ENCODE measurements around the gene MRPL45. TPM values are rescaled to one million over a fixed set of nuclear protein-coding genes. Genes with fewer than 3 reads are reported as not detected.

MRPL45 gene
- total RNA-seq, 4 donors from 2014 or later, result 6.7 to 32.3 (median 19.0) TPM

DNA sequence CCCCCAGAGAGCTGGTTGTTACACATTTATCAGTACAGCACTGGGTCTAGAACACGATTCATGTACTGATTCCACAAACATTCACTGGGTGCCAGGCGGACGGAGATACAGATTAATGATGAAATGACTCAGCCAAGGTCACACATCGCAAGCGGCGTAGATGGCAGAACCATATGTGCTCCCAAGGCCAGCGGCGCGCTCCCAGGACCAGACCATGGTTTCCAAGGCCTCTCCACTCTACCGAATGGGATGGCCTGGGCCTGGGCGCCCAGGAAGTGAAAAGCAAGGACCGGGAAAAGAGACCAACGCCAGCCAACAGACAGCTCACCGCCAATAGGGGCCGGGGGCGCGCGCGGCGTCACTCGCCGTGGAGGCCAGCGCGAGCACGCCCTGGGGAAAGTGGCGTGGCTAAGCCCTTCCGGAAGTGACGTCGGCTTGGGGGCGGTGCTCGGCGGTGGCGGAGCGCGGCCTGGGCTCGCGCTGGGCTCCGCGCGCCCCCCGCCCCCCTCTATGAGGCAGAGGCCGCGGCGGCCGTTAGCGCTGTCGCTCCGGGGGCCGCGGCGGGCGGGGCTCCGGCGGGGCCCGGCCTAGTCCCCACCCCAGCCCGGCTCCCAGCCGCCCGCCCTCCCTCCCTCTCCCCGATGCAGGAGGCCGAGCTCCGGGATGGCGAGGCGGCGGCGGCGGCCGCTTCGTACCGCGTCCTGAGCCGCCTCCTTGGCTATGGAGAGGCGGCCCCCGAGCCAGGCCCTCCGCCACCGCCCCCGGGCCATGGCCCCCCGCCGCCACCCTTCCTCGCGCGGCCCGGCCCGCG is 54.6 kb downstream of the MRPL45 start, which contains the start of gene SOCS7:
TSS of gene SOCS7 (plus strand) at position 433 of the 811 bp plus-strand sequence. CDS start at position 642, 209 bp downstream.
- no peaks in the 10 kb centered on the region for H3K36me3 ChIP-seq
- no peaks in the 10 kb centered on the region for H3K9me3 ChIP-seq
- peak within 1 kb of the TSS; percentile 84 to 86 for H3K27ac ChIP-seq
- H3K4me1 ChIP-seq, result peaks cover 0 to 10% of the 10 kb centered on the region in 2 donors
- TF ChIP-seq POLR2A (IDR thresholded peaks at IDR 0.05) (peak; percentile 51 to 84), CTCF (IDR thresholded peaks at IDR 0.05) (peak in 1 of 4 experiments; percentile 10)
- DNase-seq, result peak; percentile 92 to 96
- H3K4me3 ChIP-seq, result peak within 1 kb of the TSS; percentile 45 to 94
- no peaks in the 10 kb centered on the region for H3K27me3 ChIP-seq
- intact Hi-C loops (cut with DNase I; ENCODE audit: low total_unique reads), result no loop called here

DNA sequence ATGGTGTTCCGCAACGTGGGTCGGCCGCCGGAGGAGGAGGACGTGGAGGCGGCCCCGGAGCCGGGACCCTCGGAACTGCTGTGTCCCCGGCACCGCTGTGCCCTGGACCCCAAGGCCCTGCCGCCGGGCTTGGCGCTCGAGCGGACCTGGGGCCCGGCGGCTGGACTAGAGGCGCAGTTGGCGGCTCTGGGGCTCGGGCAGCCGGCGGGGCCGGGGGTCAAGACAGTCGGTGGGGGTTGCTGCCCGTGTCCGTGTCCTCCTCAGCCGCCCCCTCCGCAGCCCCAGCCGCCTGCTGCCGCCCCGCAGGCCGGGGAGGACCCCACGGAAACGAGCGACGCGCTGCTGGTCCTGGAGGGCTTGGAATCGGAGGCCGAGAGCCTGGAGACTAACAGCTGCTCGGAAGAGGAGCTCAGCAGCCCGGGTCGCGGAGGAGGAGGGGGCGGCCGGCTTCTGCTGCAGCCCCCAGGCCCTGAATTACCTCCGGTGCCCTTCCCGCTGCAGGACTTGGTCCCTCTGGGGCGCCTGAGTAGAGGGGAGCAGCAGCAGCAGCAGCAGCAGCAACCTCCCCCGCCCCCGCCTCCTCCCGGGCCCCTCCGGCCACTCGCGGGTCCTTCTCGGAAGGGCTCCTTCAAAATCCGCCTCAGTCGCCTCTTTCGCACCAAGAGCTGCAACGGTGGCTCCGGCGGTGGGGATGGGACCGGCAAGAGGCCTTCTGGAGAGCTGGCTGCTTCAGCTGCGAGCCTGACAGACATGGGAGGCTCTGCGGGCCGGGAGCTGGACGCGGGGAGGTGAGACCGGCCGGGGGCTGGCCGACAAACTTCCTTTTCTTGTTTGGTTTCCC is 55.5 kb downstream of the MRPL45 start:
- H3K27me3 ChIP-seq, result no peaks in the 10 kb centered on the region
- TF ChIP-seq POLR2A (IDR thresholded peaks at IDR 0.05) (no peak), CTCF (IDR thresholded peaks at IDR 0.05) (no peak)
- peaks cover 0 to 10% of the 10 kb centered on the region in 2 donors for H3K4me1 ChIP-seq
- H3K36me3 ChIP-seq, result no peaks in the 10 kb centered on the region
- intact Hi-C loops (cut with DNase I; ENCODE audit: low total_unique reads), result no loop called here
- peak overlapping the region; percentile 45 to 94 for H3K4me3 ChIP-seq
- no peaks in the 10 kb centered on the region for H3K9me3 ChIP-seq
- DNase-seq, result peak; percentile 28 to 33
- peak overlapping the region; percentile 84 to 86 for H3K27ac ChIP-seq

DNA sequence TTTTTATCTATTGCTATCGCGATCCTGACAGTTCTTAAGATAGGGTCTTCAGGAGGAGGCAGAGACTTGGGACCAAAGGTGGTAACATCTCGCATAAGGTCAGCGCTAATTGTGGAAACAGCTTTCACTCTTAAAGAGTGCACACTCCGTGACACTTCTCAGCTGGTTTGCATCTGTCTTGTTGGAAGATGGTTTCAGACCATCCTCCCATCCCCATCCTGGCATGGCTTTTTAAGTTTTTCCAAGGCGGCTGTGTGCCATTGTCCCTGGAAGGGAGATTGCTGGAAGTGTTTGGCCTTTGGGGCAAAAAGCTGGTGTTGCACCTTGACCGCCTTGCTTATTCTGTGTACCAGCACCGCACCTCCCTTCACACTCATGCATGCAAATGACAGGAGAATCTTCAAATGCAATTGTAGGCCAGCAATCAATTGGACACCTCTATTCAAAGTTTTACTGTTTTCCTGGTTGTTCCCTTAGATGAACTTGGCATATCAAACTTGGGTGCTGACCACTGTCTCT is 56.2 kb downstream of the MRPL45 start:
- Histone ChIP-seq H3K27ac (peak overlapping the region; percentile 84 to 86), H3K36me3 (no peaks in the 10 kb centered on the region), H3K27me3 (no peaks in the 10 kb centered on the region), H3K4me3 (peak overlapping the region; percentile 45 to 94), H3K9me3 (no peaks in the 10 kb centered on the region), H3K4me1 (peaks cover 4 to 16% of the 10 kb centered on the region in 2 donors)
- DNase-seq, result no peak
- TF ChIP-seq CTCF (IDR thresholded peaks at IDR 0.05) (no peak), POLR2A (IDR thresholded peaks at IDR 0.05) (no peak)
- intact Hi-C loops (cut with DNase I; ENCODE audit: low total_unique reads), result no loop called here

- Histone ChIP-seq H3K27ac (peak overlapping the region in 1 of 2 donors; percentile 86), H3K36me3 (no peaks in the 10 kb centered on the region), H3K4me3 (peak overlapping the region; percentile 45 to 94), H3K9me3 (no peaks in the 10 kb centered on the region), H3K27me3 (no peaks in the 10 kb centered on the region), H3K4me1 (peaks cover 4 to 17% of the 10 kb centered on the region in 2 donors)
- TF ChIP-seq CTCF (IDR thresholded peaks at IDR 0.05) (no peak), POLR2A (IDR thresholded peaks at IDR 0.05) (no peak)
- intact Hi-C loops (cut with DNase I; ENCODE audit: low total_unique reads), result no loop called here
- no peak for DNase-seq
Measured at GRCh38 chr17:38353668-38354067, 56.7 kb downstream of the MRPL45 start.

Data from uterus (tissue), 4 donors.